Astrocyte of the cerebellum (primary cell): ENCODE measurements around the gene NFATC2.

Experiments
- DNase-seq: peaks from one replicate; pipeline ENCODE4 v3.0.0-alpha.2; 2011; ENCODE audit warnings: low read depth
- H3K4me3 ChIP-seq: 2 replicates; pipeline ENCODE4 v1.5.1; 2011; ENCODE audit warnings: mild to moderate bottlenecking, low read depth, low read length, moderate library complexity
- in situ Hi-C: cut with HindIII; loops from 2 replicates; pipeline ENCODE4 v1.10.0; 2017; ENCODE audit warnings: low sequenced_read_pairs
- TF ChIP-seq, protein P1 (sequence below): IDR thresholded peaks from 2 replicates; pipeline ENCODE4 v1.5.1; 2012; ENCODE audit warnings: low read length, low read depth, moderate library complexity, mild to moderate bottlenecking; ENCODE audit errors: missing control alignments

The NFATC2 gene

DNA sequence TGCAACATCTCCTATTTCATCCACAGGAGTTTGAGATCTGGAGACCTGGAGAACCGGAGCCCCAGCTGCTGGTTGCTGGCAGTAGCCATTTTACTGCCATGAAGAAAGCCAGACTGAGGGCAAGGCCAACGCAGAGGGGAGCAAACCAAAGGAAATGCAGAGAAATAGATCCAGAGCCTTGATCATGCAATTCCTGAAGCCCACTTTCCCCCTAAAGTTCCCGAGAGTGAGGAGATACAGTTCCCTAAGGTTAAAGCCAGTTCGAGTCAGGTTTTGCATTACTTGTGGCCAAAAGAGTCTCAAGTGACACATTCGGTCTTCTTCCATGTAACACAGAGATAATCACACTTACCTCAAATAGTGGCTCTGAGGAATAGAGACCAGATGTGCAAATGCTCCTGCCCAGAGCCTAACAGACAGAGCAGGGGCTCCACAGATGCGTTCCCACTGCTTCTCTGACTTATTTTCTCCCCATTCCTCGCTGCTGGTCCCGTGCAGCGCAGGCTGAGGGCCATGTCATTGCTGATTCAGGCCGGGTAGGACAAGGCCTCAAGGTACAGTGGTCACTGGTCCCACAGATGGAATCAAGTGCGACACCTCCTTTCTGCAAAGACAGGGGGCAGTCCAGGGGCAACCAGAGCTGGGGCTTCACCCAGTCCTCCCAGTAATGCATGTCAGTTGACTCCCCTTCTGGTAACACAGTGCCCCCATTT, 35.1 kb upstream of the NFATC2 start:
- TF ChIP-seq, protein P1, sequence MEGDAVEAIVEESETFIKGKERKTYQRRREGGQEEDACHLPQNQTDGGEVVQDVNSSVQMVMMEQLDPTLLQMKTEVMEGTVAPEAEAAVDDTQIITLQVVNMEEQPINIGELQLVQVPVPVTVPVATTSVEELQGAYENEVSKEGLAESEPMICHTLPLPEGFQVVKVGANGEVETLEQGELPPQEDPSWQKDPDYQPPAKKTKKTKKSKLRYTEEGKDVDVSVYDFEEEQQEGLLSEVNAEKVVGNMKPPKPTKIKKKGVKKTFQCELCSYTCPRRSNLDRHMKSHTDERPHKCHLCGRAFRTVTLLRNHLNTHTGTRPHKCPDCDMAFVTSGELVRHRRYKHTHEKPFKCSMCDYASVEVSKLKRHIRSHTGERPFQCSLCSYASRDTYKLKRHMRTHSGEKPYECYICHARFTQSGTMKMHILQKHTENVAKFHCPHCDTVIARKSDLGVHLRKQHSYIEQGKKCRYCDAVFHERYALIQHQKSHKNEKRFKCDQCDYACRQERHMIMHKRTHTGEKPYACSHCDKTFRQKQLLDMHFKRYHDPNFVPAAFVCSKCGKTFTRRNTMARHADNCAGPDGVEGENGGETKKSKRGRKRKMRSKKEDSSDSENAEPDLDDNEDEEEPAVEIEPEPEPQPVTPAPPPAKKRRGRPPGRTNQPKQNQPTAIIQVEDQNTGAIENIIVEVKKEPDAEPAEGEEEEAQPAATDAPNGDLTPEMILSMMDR, result no peak
- no peak overlapping the region for H3K4me3 ChIP-seq
- no peak for DNase-seq
- in situ Hi-C loops, result no loop called here

GRCh38 chr20:51575486-51575885, 33.0 kb upstream of the NFATC2 start:
- in situ Hi-C loops, result no loop called here
- H3K4me3 ChIP-seq, result no peak overlapping the region
- TF ChIP-seq, protein P1, result no peak
- DNase-seq, result no peak

GRCh38 chr20:51574248-51575033, 31.9 kb upstream of the NFATC2 start:
- in situ Hi-C loops, result no loop called here
- no peak overlapping the region for H3K4me3 ChIP-seq
- TF ChIP-seq, protein P1, result no peak
- no peak for DNase-seq

- no peak overlapping the region for H3K4me3 ChIP-seq
- in situ Hi-C loops, result no loop called here
- no peak for DNase-seq
Observed at GRCh38 chr20:51573576-51574243, 31.2 kb upstream of the NFATC2 start.

DNA sequence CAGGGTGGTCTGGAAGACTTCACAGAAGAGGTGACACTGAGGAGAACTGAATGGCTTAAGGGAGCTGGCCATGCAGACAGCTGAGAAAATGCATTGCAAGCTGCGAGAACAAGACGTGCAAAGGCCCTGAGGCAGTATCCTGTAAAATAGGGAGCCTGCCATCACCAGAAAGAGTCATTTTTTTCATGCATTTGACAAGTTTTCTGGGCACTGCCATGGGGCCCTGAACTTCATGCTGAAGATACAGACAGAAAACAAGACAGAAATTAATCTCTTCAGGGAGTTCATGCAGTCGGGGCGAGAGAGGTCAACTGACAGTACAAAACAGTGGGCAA, 28.9 kb upstream of the NFATC2 start:
- no peak for DNase-seq
- in situ Hi-C loops, result no loop called here
- no peak overlapping the region for H3K4me3 ChIP-seq
- TF ChIP-seq, protein P1, result no peak

More at GRCh38 chr20:51573576-51574243, 31.2 kb upstream of the NFATC2 start:
- TF ChIP-seq, protein P1, result no peak

GRCh38 chr20:51570739-51571459, 28.4 kb upstream of the NFATC2 start:
- H3K4me3 ChIP-seq, result no peak overlapping the region
- in situ Hi-C loops, result no loop called here
- TF ChIP-seq, protein P1, result no peak
- DNase-seq, result no peak
